ENCODE measurements around the gene FNDC3B. TPM values are rescaled to one million over a fixed set of nuclear protein-coding genes. Genes with fewer than 3 reads are reported as not detected.

The FNDC3B gene
- total RNA-seq, 1 donor from 2014 or later = 66.9 TPM

GRCh38 chr3:172072543-172072942, 33.2 kb downstream of the FNDC3B start:
- DNase-seq (ENCODE audit: low read depth) = no peak

GRCh38 chr3:172073262-172073915, 34.0 kb downstream of the FNDC3B start:
- DNase-seq (ENCODE audit: low read depth) = no peak

GRCh38 chr3:172074032-172074431, 34.7 kb downstream of the FNDC3B start:
- no peak for DNase-seq (ENCODE audit: low read depth)

GRCh38 chr3:172074586-172074985, 35.2 kb downstream of the FNDC3B start:
- no peak for DNase-seq (ENCODE audit: low read depth)

GRCh38 chr3:172076212-172076611, 36.8 kb downstream of the FNDC3B start:
- no peak for DNase-seq (ENCODE audit: low read depth)

- no peak for DNase-seq (ENCODE audit: low read depth)
Measured at GRCh38 chr3:172077197-172077757, 37.9 kb downstream of the FNDC3B start.

GRCh38 chr3:172078244-172078643, 38.9 kb downstream of the FNDC3B start:
- DNase-seq (ENCODE audit: low read depth) = no peak

- no peak for DNase-seq (ENCODE audit: low read depth)
Measured at GRCh38 chr3:172078721-172079120, 39.3 kb downstream of the FNDC3B start.

- DNase-seq (ENCODE audit: low read depth) = no peak
Measured at GRCh38 chr3:172079326-172079976, 40.1 kb downstream of the FNDC3B start.

- no peak for DNase-seq (ENCODE audit: low read depth)
Measured at GRCh38 chr3:172080503-172080902, 41.1 kb downstream of the FNDC3B start.

- peak; percentile 84 for DNase-seq (ENCODE audit: low read depth)
Measured at GRCh38 chr3:172082269-172082668, 42.9 kb downstream of the FNDC3B start.

GRCh38 chr3:172082820-172083513, 43.6 kb downstream of the FNDC3B start:
- no peak for DNase-seq (ENCODE audit: low read depth)

GRCh38 chr3:172083995-172084409, 44.6 kb downstream of the FNDC3B start:
- DNase-seq (ENCODE audit: low read depth) = no peak

GRCh38 chr3:172084871-172085556, 45.6 kb downstream of the FNDC3B start:
- DNase-seq (ENCODE audit: low read depth) = no peak

GRCh38 chr3:172085557-172085895, 46.1 kb downstream of the FNDC3B start:
- DNase-seq (ENCODE audit: low read depth) = no peak

- DNase-seq (ENCODE audit: low read depth) = no peak
Measured at GRCh38 chr3:172086071-172086470, 46.7 kb downstream of the FNDC3B start.

- DNase-seq (ENCODE audit: low read depth) = no peak
Measured at GRCh38 chr3:172087198-172087597, 47.8 kb downstream of the FNDC3B start.

- no peak for DNase-seq (ENCODE audit: low read depth)
Measured at GRCh38 chr3:172087602-172088580, 48.5 kb downstream of the FNDC3B start.

- DNase-seq (ENCODE audit: low read depth) = peak; percentile 43
Measured at GRCh38 chr3:172089250-172089649, 49.9 kb downstream of the FNDC3B start.

- no peak for DNase-seq (ENCODE audit: low read depth)
Measured at GRCh38 chr3:172090035-172090434, 50.7 kb downstream of the FNDC3B start.

Data from myocyte (in vitro differentiated cells).